ENCODE data around the gene TOR4A. TPM values are rescaled to one million over a fixed set of nuclear protein-coding genes. Genes with fewer than 3 reads are reported as not detected.

TOR4A gene
- total RNA-seq, 1 experiment from 2014 or later = 37.1 TPM

DNA sequence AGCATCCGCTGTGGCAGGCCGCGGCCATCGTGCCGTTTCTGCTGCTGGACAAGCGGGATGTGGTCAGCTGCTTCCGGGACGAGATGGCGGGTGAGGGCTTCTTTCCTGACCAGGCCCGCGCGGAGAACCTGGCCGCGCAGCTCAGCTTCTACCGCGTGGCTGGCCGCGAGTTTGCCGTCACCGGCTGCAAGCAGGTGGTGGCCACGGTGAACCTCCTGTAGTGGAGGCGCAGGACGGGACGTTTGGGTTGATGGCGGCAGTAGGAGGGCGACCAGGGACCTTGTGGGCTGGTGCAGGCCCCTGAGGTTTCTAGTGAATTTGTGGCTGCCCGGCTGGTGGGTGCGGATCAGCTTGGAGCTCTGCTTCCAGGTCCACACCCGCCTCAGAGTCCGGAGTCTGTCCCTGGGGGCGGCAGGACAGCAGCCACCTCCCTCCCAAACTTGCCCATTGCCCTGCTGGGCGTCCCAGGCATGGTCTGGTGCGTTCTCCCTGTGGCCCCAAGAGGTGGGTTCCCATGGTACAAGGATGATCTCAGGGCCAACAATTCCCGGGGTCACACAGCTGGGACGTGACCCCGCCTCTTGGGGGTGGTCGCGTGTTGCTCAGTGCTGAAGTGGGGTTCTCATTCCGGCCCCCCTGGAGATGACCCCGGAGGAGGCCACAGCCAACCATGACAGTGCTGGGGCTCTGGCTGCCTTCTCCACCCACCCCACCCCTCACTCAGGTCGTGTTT is 2.4 kb downstream of the TOR4A start:
- intact Hi-C loops (cut with micrococcal nuclease; ENCODE audit: unreplicated experiment) (no loop called here), in situ Hi-C loops (cut with HindIII; ENCODE audit: low pct_unique_long_range_greater_than_20kb, low sequenced_read_pairs) (no loop called here)
- BruUV-seq (replicated peaks) = no TSS peak

DNA sequence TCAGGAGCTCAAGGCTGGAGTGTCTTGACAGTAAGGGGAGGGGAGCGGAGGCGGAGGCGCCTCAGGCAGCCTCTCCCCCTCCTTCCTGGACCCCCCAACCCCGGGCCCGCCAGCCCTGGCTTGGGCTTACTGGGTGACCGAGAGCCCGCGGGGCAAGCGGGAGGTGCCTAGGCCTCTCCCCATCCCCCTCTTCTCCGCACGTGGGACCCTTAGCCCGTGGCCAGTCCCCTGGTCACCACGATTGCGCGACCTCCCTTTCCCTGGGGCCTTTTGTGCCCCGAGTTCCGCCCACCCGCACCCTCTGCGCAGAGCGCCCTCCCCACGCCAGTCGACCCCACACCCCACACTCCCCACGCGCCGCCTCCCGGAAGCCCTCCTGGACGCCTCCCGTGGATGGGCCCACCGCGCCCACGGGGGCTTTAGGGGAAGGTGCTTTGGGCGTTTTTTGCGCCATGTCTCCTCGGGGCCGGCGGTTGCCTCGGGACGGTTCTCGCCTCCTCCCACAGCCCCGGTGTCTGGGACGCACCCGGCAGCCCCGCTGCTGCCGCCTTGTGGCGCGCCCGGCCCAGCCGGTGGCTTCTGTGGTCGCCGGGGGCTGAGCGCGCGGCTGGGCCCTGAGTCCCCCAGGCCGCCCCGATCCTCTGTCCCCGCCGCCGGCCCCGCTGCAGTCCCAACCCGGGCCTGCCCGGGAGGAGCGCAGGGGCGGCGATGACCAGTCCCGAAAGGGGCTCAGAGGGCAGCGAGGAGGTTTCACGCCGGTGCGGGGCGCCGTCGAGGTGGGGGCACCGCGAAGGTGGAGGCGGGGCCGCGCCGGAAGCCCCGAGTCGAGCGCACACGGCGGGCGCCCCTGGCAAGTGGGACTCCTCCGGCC is 3.2 kb downstream of the TOR4A start:
- H3K36me3 ChIP-seq (ENCODE audit: control insufficient read depth, insufficient read depth, low read length) = peaks cover 3% of the 10 kb centered on the region; the same call in 1 of the 2 replicates
- CTCF ChIA-PET = no interaction called here
- DNase-seq (ENCODE audit: low read depth, low spot score) (no peak), ATAC-seq (no peak)
- H3K4me1 ChIP-seq (ENCODE audit: control insufficient read depth, insufficient read depth, low read length) = peaks cover 13% of the 10 kb centered on the region
- H3K4me3 ChIP-seq (ENCODE audit: low read depth in 2 of 2, low read length in 2 of 2) = no peak overlapping the region
- in situ Hi-C loops (cut with HindIII; ENCODE audit: low pct_unique_long_range_greater_than_20kb, low sequenced_read_pairs) (no loop called here), intact Hi-C loops (cut with micrococcal nuclease; ENCODE audit: unreplicated experiment) (no loop called here)
- H3K9me3 ChIP-seq (ENCODE audit: control insufficient read depth, insufficient read depth, low read depth, low read length) = no peaks in the 10 kb centered on the region
- no peaks in the 10 kb centered on the region for H3K27me3 ChIP-seq (ENCODE audit: control insufficient read depth, insufficient read depth, low read length)
- no peak overlapping the region for H3K27ac ChIP-seq (ENCODE audit: low read length)
- POLR2A ChIA-PET = no interaction called here
- TF ChIP-seq, protein P1, sequence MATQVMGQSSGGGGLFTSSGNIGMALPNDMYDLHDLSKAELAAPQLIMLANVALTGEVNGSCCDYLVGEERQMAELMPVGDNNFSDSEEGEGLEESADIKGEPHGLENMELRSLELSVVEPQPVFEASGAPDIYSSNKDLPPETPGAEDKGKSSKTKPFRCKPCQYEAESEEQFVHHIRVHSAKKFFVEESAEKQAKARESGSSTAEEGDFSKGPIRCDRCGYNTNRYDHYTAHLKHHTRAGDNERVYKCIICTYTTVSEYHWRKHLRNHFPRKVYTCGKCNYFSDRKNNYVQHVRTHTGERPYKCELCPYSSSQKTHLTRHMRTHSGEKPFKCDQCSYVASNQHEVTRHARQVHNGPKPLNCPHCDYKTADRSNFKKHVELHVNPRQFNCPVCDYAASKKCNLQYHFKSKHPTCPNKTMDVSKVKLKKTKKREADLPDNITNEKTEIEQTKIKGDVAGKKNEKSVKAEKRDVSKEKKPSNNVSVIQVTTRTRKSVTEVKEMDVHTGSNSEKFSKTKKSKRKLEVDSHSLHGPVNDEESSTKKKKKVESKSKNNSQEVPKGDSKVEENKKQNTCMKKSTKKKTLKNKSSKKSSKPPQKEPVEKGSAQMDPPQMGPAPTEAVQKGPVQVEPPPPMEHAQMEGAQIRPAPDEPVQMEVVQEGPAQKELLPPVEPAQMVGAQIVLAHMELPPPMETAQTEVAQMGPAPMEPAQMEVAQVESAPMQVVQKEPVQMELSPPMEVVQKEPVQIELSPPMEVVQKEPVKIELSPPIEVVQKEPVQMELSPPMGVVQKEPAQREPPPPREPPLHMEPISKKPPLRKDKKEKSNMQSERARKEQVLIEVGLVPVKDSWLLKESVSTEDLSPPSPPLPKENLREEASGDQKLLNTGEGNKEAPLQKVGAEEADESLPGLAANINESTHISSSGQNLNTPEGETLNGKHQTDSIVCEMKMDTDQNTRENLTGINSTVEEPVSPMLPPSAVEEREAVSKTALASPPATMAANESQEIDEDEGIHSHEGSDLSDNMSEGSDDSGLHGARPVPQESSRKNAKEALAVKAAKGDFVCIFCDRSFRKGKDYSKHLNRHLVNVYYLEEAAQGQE (IDR thresholded peaks at IDR 0.05; ENCODE audit: insufficient read depth in 1 of 2, low read depth in 2 of 2, low read length in 1 of 2) = no peak
- peak; percentile 22 for TF ChIP-seq CTCF (IDR thresholded peaks at IDR 0.05)
- BruUV-seq (replicated peaks) = no TSS peak

More for the DNA sequence above, 2.4 kb downstream of the TOR4A start:
- ChIA-PET CTCF (interaction anchor here (0.5 kb wide), 1 partner anchor 47 kb away, joined by 6 read pairs; no protein-coding TSS in a partner anchor), POLR2A (no interaction called here)
- Histone ChIP-seq H3K36me3 (ENCODE audit: control insufficient read depth, insufficient read depth, low read length) (peaks cover 3% of the 10 kb centered on the region; the same call in 1 of the 2 replicates), H3K4me1 (ENCODE audit: control insufficient read depth, insufficient read depth, low read length) (peaks cover 13% of the 10 kb centered on the region), H3K9me3 (ENCODE audit: control insufficient read depth, insufficient read depth, low read depth, low read length) (no peaks in the 10 kb centered on the region), H3K27ac (ENCODE audit: low read length) (no peak overlapping the region), H3K4me3 (ENCODE audit: low read depth in 2 of 2, low read length in 2 of 2) (no peak overlapping the region), H3K27me3 (ENCODE audit: control insufficient read depth, insufficient read depth, low read length) (no peaks in the 10 kb centered on the region)
- ATAC-seq = no peak
- TF ChIP-seq, protein P1 (IDR thresholded peaks at IDR 0.05; ENCODE audit: insufficient read depth in 1 of 2, low read depth in 2 of 2, low read length in 1 of 2) = no peak
- TF ChIP-seq SIN3A (IDR thresholded peaks at IDR 0.05; ENCODE audit: borderline replicate concordance, insufficient read depth, low read depth, low read length) = no peak
- no peak for TF ChIP-seq CTCF (IDR thresholded peaks at IDR 0.05)
- TF ChIP-seq POLR2AphosphoS5 (IDR thresholded peaks at IDR 0.05; ENCODE audit: low read depth, low read length) = no peak
- no peak for TF ChIP-seq TCF7L2 (IDR thresholded peaks at IDR 0.05; ENCODE audit: low read depth, low read length)
- no peak for DNase-seq (ENCODE audit: low read depth, low spot score)
